Activated CD4-positive, alpha-beta T cell treated with anti-CD3 and anti-CD28 coated beads, Interleukin-2, amount 10 ng/mL, durations not matched to agents 24 days and 14 days (primary cell): ENCODE measurements around the gene ARFGAP3. TPM values are rescaled to one million over a fixed set of nuclear protein-coding genes. Genes with fewer than 3 reads are reported as not detected.

Source experiments
- DNase-seq: peaks from one replicate; pipeline ENCODE4 v3.0.0; 2022
- H3K27ac Mint-ChIP-seq: one replicate; pipeline ENCODE4 v1.8.0; 2022; ENCODE audit warnings: mild to moderate bottlenecking, mixed read lengths
- H3K27me3 Mint-ChIP-seq: one replicate; pipeline ENCODE4 v1.8.0; 2022; ENCODE audit warnings: mixed read lengths
- H3K36me3 Mint-ChIP-seq: one replicate; pipeline ENCODE4 v1.8.0; 2022; ENCODE audit warnings: low read depth, mild to moderate bottlenecking, mixed read lengths
- H3K4me1 Mint-ChIP-seq: one replicate; pipeline ENCODE4 v1.8.0; 2021; ENCODE audit warnings: mixed read lengths
- H3K4me3 Mint-ChIP-seq: one replicate; pipeline ENCODE4 v1.8.0; 2022; ENCODE audit warnings: mild to moderate bottlenecking, moderate library complexity, mixed read lengths
- H3K9me3 Mint-ChIP-seq: one replicate; pipeline ENCODE4 v1.8.0; 2021; ENCODE audit warnings: mixed read lengths
- intact Hi-C: fragments of 100-400 bp; cut with micrococcal nuclease; formaldehyde crosslinking; loops from one replicate; pipeline ENCODE4 v1.15.1; 2023
- total RNA-seq: library from RNA; stranded (reverse); gene quantifications from 2 replicates; pipeline ENCODE4 v1.2.3, GENCODE V29; 2022

The ARFGAP3 gene
- total RNA-seq, 1 donor from 2014 or later, result 34.8 TPM

DNA sequence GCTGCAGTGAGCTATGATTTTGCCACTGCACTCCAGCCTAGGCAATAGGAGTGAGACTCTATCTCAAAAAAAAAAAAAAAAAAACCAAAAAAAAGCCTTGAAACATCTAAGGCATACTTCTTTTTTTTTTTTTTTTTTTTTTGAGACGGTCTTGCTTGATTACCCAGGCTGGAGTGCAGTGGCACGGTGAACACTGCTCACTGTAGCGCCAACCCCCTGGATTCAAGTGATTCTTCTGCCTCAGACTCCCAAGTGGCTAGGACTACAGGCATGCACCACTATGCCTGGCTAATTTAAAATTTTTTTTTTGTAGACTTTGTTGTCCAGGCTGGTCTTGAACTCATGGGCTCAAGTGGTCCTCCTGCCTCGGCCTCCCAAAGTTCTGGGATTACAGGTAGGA lies 19.5 kb downstream of the ARFGAP3 start:
- Mint-ChIP-seq H3K4me3 (no peak overlapping the region), H3K9me3 (no peaks in the 10 kb centered on the region), H3K27me3 (no peaks in the 10 kb centered on the region), H3K27ac (no peak overlapping the region), H3K36me3 (peaks cover 36% of the 10 kb centered on the region), H3K4me1 (peaks cover 8% of the 10 kb centered on the region)
- intact Hi-C loops, result no loop called here
- no peak for DNase-seq

DNA sequence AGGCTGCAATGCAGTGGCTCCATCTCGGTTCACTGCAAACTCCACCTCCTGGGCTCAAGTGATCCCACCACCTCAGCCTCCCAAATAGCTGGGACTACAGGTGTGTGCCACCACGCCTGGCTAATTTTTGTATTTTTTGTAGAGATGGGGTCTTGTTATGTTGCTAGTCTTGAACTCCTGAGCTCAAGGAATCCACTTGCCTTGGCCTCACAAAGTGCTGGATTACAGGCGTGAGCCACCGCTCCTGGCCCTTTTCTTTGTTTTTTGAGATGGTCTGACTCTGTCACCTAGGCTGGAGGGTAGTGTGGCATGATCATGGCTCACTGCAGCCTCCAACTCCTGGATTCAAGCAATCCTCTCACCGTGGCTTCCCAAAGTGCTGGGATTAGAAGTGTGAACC lies 21.0 kb downstream of the ARFGAP3 start:
- Mint-ChIP-seq H3K4me3 (no peak overlapping the region), H3K4me1 (peaks cover 2% of the 10 kb centered on the region), H3K27ac (no peak overlapping the region), H3K27me3 (no peaks in the 10 kb centered on the region), H3K9me3 (no peaks in the 10 kb centered on the region), H3K36me3 (peaks cover 36% of the 10 kb centered on the region)
- DNase-seq, result no peak
- intact Hi-C loops, result no loop called here

DNA sequence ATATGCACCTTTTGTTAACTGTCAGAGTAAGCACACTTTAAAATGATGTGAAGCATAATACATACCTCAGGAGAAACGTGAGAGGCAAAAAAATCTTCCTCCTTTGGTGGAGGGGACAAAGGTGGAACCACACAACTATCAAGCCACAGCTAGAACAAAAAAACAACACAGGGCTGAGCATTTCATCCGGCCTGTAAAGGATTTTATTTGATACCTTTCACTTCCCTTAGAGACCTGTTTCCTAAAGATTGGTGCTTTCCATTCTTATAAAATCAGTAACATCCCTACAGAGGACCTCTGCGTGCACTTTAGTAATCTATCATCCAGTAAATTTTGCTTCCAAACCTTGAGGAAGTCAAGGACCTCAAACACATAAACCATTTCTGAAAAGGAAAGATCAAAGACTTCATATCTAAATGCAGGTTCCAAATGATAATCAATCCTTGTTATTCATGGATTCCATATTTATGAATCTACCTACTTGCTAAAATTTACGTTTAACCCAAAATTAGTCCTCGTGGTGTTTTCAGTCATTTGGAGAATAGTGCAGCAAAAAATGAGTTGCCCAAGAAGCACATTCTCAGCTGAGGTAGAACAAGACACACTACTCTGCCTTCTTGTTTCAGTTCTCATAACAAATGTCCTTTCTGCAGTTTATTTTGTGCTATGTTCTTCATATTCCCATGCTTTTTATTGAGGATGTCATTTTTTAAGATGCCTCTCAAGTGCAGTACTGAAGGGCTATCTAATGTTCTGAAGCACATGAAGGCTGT lies 22.7 kb downstream of the ARFGAP3 start:
- Mint-ChIP-seq H3K36me3 (peaks cover 34% of the 10 kb centered on the region), H3K27me3 (no peaks in the 10 kb centered on the region), H3K27ac (no peak overlapping the region), H3K9me3 (no peaks in the 10 kb centered on the region), H3K4me3 (no peak overlapping the region), H3K4me1 (no peaks in the 10 kb centered on the region)
- intact Hi-C loops, result no loop called here
- no peak for DNase-seq

DNA sequence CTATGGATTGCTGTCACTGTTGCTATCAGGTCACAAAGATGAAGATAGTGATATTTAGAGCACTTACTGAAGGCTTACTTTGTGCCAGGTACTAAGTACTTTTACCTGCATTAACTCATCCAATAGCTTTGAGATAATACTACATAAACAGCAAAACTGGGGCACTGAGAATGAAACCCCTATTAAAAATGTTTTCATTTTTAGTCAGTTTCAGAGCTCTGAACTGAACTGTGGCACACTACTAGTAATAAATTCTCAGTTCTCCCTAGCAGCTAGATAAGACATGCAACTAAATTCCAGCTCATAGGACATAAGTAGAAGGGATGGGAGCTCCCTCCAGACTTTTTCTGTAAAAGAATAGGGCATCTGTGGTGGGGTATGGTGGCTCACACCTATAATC lies 24.0 kb downstream of the ARFGAP3 start:
- no peaks in the 10 kb centered on the region for H3K27me3 Mint-ChIP-seq
- DNase-seq, result no peak
- peaks cover 4% of the 10 kb centered on the region for H3K4me1 Mint-ChIP-seq
- intact Hi-C loops, result no loop called here
- peaks cover 38% of the 10 kb centered on the region for H3K36me3 Mint-ChIP-seq
- no peak overlapping the region for H3K27ac Mint-ChIP-seq
- H3K9me3 Mint-ChIP-seq, result no peaks in the 10 kb centered on the region
- H3K4me3 Mint-ChIP-seq, result no peak overlapping the region

DNA sequence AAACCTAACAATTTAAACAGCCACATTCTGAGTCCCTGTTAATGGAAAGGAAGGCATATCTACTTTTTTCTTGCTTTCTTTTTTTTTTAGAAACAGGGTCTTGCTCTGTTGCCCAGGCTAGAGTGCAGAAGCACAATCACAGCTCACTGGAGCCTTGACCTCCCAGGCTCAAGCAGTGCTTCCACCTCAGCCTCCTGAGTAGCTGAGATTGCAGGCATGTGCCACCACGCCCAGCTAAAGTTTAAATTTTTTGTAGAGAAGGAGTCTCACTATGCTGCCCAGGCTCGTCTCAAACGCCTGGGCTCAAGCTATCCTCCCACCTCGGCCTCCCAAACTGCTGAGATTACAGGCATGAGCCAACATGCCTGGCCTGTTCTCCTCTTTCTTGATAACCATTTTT lies 25.4 kb downstream of the ARFGAP3 start:
- Mint-ChIP-seq H3K9me3 (no peaks in the 10 kb centered on the region), H3K27me3 (no peaks in the 10 kb centered on the region), H3K27ac (no peak overlapping the region), H3K4me1 (peaks cover 4% of the 10 kb centered on the region), H3K36me3 (peaks cover 39% of the 10 kb centered on the region), H3K4me3 (no peak overlapping the region)
- DNase-seq, result no peak
- intact Hi-C loops, result no loop called here

DNA sequence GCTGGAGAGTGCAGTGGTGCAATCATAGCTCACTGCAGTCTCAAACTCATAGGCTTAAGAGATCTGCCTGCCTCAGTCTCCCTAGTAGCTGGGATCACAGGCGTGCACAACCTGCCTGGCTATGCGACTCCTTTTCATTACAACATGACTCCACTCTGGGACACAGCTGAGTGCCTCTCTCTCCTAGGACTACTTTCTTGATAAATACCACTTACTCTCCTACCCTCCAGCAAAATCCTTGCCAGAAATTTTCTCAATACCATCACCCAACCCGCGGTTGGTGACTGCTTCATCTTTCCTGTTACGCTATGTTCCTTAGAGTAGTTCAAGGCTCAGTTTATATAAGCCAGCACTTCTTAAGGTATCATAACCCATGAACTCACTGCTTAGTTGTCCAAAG lies 26.9 kb downstream of the ARFGAP3 start:
- no peak overlapping the region for H3K4me3 Mint-ChIP-seq
- H3K36me3 Mint-ChIP-seq, result peaks cover 35% of the 10 kb centered on the region
- no peak overlapping the region for H3K27ac Mint-ChIP-seq
- intact Hi-C loops, result no loop called here
- no peak for DNase-seq
- H3K4me1 Mint-ChIP-seq, result peaks cover 4% of the 10 kb centered on the region
- H3K27me3 Mint-ChIP-seq, result no peaks in the 10 kb centered on the region
- H3K9me3 Mint-ChIP-seq, result no peaks in the 10 kb centered on the region

DNA sequence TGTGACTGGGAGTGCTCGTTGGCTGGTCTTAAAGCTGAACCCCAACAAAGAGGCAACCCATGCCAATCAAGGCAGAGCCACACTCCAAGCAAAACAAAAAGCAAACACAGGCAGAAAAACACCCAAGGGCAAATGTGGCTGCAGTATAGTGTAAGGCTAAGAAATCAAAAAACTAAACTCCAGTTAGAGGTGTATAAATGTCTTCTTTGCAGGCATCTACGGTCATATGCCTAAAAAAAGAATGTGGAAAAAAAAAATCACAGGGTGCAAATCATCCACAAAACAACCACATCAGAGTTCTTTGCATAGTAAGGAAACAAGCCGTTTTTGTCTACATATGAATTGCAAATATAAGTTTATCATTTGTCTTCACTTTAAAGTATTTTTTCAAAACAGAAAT lies 27.8 kb downstream of the ARFGAP3 start:
- Mint-ChIP-seq H3K27me3 (no peaks in the 10 kb centered on the region), H3K4me1 (peaks cover 4% of the 10 kb centered on the region), H3K36me3 (peaks cover 32% of the 10 kb centered on the region), H3K4me3 (no peak overlapping the region), H3K9me3 (no peaks in the 10 kb centered on the region), H3K27ac (no peak overlapping the region)
- no peak for DNase-seq
- intact Hi-C loops, result no loop called here

DNA sequence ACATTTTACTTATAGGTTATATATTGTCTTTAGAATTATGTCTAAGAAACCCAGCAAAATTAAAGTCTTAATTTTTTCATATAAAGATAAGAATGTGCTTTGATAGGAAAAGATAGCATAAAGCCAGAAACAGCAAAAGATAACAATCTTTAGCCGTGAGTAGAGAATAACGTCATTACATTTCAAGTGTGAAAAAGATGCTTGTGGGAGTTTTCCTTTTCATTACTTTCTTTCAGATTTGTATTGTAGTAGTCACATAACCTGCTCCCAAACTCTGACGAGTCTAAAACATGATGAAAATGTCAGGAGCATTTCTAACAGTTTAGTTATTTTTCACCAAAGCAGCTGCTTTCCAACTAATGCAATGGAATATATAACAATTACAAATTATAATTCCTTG lies 31.3 kb downstream of the ARFGAP3 start:
- peaks cover 4% of the 10 kb centered on the region for H3K4me1 Mint-ChIP-seq
- no peak for DNase-seq
- no peak overlapping the region for H3K4me3 Mint-ChIP-seq
- no peak overlapping the region for H3K27ac Mint-ChIP-seq
- H3K36me3 Mint-ChIP-seq, result peaks cover 31% of the 10 kb centered on the region
- no peaks in the 10 kb centered on the region for H3K9me3 Mint-ChIP-seq
- H3K27me3 Mint-ChIP-seq, result no peaks in the 10 kb centered on the region
- intact Hi-C loops, result no loop called here

DNA sequence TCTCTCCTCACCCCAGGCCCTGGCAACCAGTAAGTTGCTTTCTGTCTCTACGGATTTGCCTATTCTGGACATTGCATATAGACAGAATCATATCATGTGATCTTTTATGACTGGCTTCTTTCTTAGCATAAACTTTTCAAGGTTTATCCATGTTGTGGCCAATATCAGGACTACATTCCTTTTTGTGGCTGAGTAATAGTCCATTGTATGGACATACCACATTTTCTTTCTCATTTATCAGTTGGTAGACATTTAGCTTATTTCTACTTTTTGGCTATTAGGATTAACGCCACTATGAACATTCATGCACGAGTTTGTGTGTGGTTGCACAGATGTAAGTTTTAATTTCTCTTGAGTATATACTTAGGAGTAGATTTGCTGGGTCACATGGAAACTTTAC lies 35.7 kb downstream of the ARFGAP3 start:
- H3K4me1 Mint-ChIP-seq, result peaks cover 4% of the 10 kb centered on the region
- H3K27me3 Mint-ChIP-seq, result no peaks in the 10 kb centered on the region
- intact Hi-C loops, result loop anchor here (5.0 kb wide), 1 partner anchor 39 kb away; no protein-coding TSS in a partner anchor
- H3K4me3 Mint-ChIP-seq, result no peak overlapping the region
- H3K9me3 Mint-ChIP-seq, result no peaks in the 10 kb centered on the region
- H3K27ac Mint-ChIP-seq, result no peak overlapping the region
- no peak for DNase-seq
- peaks cover 23% of the 10 kb centered on the region for H3K36me3 Mint-ChIP-seq

DNA sequence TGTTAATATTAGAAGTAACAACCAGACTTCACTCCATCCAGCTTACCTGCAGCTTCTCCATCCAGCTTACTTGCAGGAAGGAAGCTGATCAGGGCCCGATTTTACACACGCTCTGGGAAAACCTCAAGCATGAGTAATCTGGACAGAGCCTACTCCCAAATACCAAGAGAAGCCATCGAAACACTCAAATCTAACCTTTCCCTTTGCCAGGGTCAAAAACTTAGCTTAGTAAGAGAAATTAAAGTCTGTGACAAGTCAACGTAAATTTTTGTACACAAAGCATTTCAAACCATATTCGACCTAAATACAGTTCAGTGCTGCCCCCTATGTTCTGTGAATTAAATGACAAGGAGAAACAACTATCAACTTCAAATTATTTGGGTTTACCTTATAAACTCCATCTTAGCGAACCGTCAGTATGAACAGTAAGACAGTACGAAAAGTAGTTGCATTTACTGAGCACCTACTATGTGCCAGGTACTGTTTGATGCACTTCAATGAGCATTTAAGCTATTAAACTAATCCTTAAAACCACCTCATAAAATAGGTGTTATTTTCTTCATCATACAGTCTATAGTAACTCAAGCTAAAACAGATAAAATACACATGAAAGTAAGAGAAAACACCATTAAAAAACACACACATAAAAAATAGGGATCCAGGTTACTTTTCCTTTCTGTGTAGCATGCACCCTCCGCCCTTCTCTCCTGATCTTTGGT lies 36.9 kb downstream of the ARFGAP3 start:
- H3K4me1 Mint-ChIP-seq, result peaks cover 4% of the 10 kb centered on the region
- no peaks in the 10 kb centered on the region for H3K27me3 Mint-ChIP-seq
- no peak overlapping the region for H3K27ac Mint-ChIP-seq
- no peak for DNase-seq
- no peaks in the 10 kb centered on the region for H3K9me3 Mint-ChIP-seq
- no peak overlapping the region for H3K4me3 Mint-ChIP-seq
- intact Hi-C loops, result loop anchor here (5.0 kb wide), 1 partner anchor 38 kb away; no protein-coding TSS in a partner anchor
- H3K36me3 Mint-ChIP-seq, result peaks cover 24% of the 10 kb centered on the region

DNA sequence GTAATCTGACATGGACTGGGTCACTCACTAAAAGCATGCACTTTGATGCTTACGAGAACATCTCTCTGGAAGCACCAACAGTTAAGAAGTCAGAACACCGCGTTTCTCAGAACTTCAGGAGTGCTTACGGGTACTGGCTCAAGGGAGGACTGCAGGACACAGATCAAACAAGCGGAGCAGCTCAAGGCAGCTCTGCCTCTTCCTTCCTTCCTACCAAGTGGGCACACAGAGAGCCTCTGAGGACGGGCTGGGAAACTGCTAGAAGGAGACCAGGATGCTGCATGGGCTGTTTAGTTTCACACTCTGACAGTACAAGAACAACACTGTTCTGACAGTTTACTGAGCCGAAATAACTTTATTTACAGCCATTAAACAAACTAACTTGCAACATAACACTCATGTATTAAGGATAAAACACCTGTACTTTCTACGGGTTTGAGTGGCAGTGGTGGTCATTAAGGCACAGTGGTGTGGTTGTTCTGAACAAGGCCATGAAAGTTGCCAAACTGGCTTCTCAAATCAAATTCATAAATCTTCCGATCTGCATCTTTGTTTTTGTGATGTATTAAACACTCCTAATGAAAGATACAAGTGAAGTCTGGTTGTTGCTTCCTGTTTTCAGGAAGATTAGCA lies 37.5 kb downstream of the ARFGAP3 start:
- Mint-ChIP-seq H3K27ac (no peak overlapping the region), H3K4me3 (no peak overlapping the region), H3K9me3 (no peaks in the 10 kb centered on the region), H3K4me1 (peaks cover 4% of the 10 kb centered on the region), H3K36me3 (peaks cover 22% of the 10 kb centered on the region), H3K27me3 (no peaks in the 10 kb centered on the region)
- DNase-seq, result no peak
- intact Hi-C loops, result loop anchor here (5.0 kb wide), 1 partner anchor 37 kb away; no protein-coding TSS in a partner anchor

DNA sequence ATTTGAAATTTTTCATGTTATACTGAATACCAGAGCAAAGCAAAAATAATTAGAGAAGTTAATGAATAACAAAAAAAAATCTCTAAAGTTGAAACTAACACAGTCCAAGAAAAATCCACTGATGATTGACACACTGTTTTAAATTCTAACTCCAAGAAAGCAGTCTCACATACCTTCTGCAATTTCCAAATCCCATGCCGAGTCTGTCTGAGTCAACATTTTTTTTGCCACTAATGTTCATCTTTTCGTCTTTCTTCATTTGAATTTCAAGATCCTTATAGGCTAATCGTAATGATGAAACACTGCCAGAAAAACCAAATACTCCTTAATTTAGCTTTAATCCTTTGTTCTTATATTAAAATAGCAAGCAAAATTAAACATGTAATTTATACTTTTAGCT lies 39.5 kb downstream of the ARFGAP3 start:
- H3K4me1 Mint-ChIP-seq, result peaks cover 4% of the 10 kb centered on the region

DNA sequence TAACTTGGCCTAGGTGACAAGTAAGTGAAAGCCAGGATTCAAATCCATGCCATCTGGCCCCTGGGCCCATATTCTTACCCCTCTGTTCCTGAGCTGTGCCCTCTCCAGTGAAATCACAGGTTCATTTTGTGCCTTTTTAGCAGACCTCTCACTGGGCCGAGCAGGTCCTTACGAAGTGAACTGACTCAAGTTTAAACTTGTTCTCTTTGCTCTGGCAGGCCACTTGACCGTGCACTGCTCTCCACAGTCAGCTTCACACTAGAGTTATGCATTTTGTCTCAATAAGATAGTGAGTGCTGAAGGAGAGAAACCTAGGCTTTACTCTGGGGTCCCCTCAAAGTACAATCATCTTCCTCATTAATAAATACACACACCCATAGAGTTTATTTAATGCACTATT lies 40.7 kb downstream of the ARFGAP3 start:
- DNase-seq, result no peak
- Mint-ChIP-seq H3K36me3 (peaks cover 23% of the 10 kb centered on the region), H3K27ac (no peak overlapping the region), H3K4me1 (peaks cover 4% of the 10 kb centered on the region), H3K9me3 (no peaks in the 10 kb centered on the region), H3K4me3 (no peak overlapping the region), H3K27me3 (no peaks in the 10 kb centered on the region)
- intact Hi-C loops, result no loop called here

More for the DNA sequence above, 39.5 kb downstream of the ARFGAP3 start:
- H3K4me3 Mint-ChIP-seq, result no peak overlapping the region
- no peaks in the 10 kb centered on the region for H3K27me3 Mint-ChIP-seq
- peaks cover 24% of the 10 kb centered on the region for H3K36me3 Mint-ChIP-seq
- no peak for DNase-seq
- no peak overlapping the region for H3K27ac Mint-ChIP-seq
- intact Hi-C loops, result no loop called here
- no peaks in the 10 kb centered on the region for H3K9me3 Mint-ChIP-seq

DNA sequence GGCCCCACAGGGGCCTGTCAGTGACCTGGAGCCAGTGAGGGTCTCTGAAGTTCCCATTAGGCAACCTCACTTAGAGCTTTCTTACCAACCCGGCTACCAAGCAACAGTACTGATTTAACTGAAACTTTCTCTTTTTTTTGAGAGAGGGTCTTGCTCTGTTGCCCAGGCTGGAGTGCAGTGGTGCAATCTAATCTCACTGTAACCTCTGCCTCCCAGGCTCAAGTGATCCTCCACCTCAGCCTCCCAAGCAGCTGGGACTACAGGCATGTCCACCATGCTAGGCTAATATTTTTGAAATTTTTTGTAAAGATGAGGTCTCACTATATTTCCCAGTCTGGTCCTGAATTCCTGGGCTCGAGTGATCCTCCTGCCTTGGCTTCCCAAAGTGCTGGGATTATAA lies 42.5 kb downstream of the ARFGAP3 start:
- Mint-ChIP-seq H3K4me3 (no peak overlapping the region), H3K27ac (no peak overlapping the region), H3K36me3 (peaks cover 23% of the 10 kb centered on the region), H3K4me1 (no peaks in the 10 kb centered on the region), H3K27me3 (no peaks in the 10 kb centered on the region), H3K9me3 (no peaks in the 10 kb centered on the region)
- DNase-seq, result no peak
- intact Hi-C loops, result no loop called here
